IMR-90 (cell line): ENCODE results near the gene NATD1.

ENCODE experiments used
- BHLHE40 ChIP-seq: fragments of 150-350 bp; IDR thresholded peaks from 2 replicates; pipeline ENCODE4 v1.6.1; 2016; ENCODE audit warnings: mild to moderate bottlenecking, low read depth, low read length
- CEBPB ChIP-seq: IDR thresholded peaks from 2 replicates; pipeline ENCODE4 v1.6.1; 2012; ENCODE audit warnings: low read depth, low read length, improper control_type of control experiment
- CTCF ChIP-seq: conservative IDR thresholded peaks from 2 replicates; pipeline ENCODE4 v1.5.1; 2012; ENCODE audit warnings: mild to moderate bottlenecking, low read depth, low read length, improper control_type of control experiment
- ELK1 ChIP-seq: fragments of 150-350 bp; IDR thresholded peaks from 2 replicates; pipeline ENCODE4 v1.6.1; 2016; ENCODE audit warnings: low read depth, mild to moderate bottlenecking, low read length, moderate library complexity, borderline replicate concordance
- NFE2L2 ChIP-seq: fragments of 150-350 bp; IDR thresholded peaks from 2 replicates; pipeline ENCODE4 v1.6.1; 2016; ENCODE audit warnings: low read depth, mild to moderate bottlenecking, low read length
- POLR2A ChIP-seq: IDR thresholded peaks from 2 replicates; pipeline ENCODE4 v1.6.1; 2012; ENCODE audit warnings: mild to moderate bottlenecking, low read depth, low read length
- RAD21 ChIP-seq: IDR thresholded peaks from 2 replicates; pipeline ENCODE4 v1.6.1; 2012; ENCODE audit warnings: low read length, improper control_type of control experiment
- RCOR1 ChIP-seq: IDR thresholded peaks from 2 replicates; pipeline ENCODE4 v1.6.1; 2012; ENCODE audit warnings: mild to moderate bottlenecking, low read length, improper control_type of control experiment; ENCODE audit not compliant: insufficient replicate concordance
- SMC3 ChIP-seq: fragments of 150-350 bp; IDR thresholded peaks from 2 replicates; pipeline ENCODE4 v1.6.1; 2016; ENCODE audit warnings: low read depth, mild to moderate bottlenecking, antibody characterized with exemption, low read length, moderate library complexity
- USF2 ChIP-seq: fragments of 150-350 bp; IDR thresholded peaks from 2 replicates; pipeline ENCODE4 v1.6.1; 2017; ENCODE audit warnings: mild to moderate bottlenecking, antibody characterized with exemption, low read length, low read depth

GRCh38 chr17:21246698-21247097, 6.5 kb downstream of the NATD1 start:
- no peak for TF ChIP-seq POLR2A
- TF ChIP-seq CTCF: no peak
- TF ChIP-seq NFE2L2: no peak
- no peak for TF ChIP-seq BHLHE40
- TF ChIP-seq USF2: no peak
- TF ChIP-seq RAD21: no peak
- TF ChIP-seq RCOR1: no peak
- TF ChIP-seq SMC3: no peak
- TF ChIP-seq ELK1: no peak
- TF ChIP-seq CEBPB: no peak
